Measurements from ENCODE around the gene CYB561A3.

CYB561A3 gene

GRCh38 chr11:61378713-61379313 is 17.1 kb upstream of the CYB561A3 start:
- no peak for DNase-seq
- Mint-ChIP-seq H3K27ac (no peak overlapping the region), H3K4me1 (ENCODE audit: low read depth) (no peaks in the 10 kb centered on the region), H3K4me3 (no peak overlapping the region), H3K27me3 (no peaks in the 10 kb centered on the region), H3K36me3 (ENCODE audit: low read depth) (peaks cover 38% of the 10 kb centered on the region), H3K9me3 (no peaks in the 10 kb centered on the region)

DNA sequence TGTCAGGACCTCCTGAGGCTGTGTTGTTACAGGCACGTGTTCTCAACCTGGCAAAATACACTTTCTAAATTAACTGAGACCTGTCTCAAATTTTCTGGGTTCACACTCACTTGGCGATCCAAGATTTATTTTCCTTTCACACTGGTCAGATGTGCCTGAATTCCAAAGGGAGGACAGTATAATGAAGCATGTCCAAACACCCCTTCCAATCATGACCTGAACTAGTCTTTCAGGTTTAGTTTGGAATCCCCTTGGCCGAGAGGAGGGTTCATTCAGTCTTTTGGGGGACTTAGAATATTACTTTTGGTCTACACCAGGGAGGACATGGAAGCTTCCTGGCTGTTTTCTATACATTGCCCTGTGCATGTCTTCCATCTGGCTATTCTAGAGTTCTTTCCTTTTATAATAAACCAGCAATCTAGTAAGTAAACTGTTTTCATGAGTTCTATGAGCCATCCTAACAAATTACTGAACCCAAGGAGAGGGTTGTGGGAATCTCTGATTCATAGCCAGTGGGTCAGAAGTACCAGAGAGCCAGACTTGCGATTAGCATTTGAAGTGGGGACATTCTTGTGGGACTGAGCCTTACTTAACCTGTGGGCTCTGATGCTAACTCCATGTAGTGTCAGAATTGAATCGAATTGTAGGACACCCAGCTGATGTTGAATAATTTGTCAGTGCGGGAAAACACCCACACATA is 15.9 kb upstream of the CYB561A3 start:
- H3K9me3 Mint-ChIP-seq: no peaks in the 10 kb centered on the region
- no peak overlapping the region for H3K4me3 Mint-ChIP-seq
- H3K27me3 Mint-ChIP-seq: no peaks in the 10 kb centered on the region
- peaks cover 43% of the 10 kb centered on the region for H3K36me3 Mint-ChIP-seq (ENCODE audit: low read depth)
- H3K27ac Mint-ChIP-seq: no peak overlapping the region
- no peak for DNase-seq
- H3K4me1 Mint-ChIP-seq (ENCODE audit: low read depth): no peaks in the 10 kb centered on the region

- no peak for DNase-seq
- H3K36me3 Mint-ChIP-seq (ENCODE audit: low read depth): peaks cover 57% of the 10 kb centered on the region
- no peaks in the 10 kb centered on the region for H3K27me3 Mint-ChIP-seq
- H3K27ac Mint-ChIP-seq: no peak overlapping the region
- no peaks in the 10 kb centered on the region for H3K9me3 Mint-ChIP-seq
- no peak overlapping the region for H3K4me3 Mint-ChIP-seq
- H3K4me1 Mint-ChIP-seq (ENCODE audit: low read depth): no peaks in the 10 kb centered on the region
Observed at GRCh38 chr11:61375761-61376108, 14.1 kb upstream of the CYB561A3 start.

DNA sequence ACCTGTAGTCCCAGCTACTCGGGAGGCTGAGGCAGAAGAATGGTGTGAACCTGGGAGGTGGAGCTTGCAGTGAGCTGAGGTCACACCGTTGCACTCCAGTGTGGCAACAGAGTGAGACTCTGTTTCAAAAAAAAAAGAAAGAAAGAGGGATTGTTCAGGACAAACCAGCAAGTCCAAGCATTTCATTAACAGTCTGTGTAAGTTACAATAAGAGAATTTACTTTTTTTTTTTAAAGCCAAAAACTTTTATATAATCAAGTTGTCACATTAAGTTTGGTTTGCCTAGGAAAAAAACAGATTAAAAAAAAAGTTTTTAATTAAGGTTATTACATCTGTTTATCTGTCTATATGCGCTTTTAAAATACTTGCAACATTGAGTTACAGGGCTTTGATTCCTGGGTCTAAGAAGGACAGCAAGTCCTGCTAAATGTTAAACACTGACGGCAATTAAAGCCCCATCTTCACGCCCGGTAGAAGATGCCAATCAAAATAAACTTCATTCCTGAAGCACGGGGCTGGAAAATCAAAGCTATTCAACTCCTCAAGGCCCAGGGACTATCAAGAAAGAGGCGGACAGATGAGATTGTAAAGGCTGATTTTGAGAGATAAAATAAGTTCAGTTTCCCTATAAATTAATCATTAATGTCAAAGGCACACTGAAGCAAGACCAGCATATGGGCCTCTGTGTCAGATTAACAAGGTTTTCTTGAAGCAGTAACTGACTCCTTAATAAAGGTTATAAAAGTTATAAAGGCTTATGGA is 11.2 kb upstream of the CYB561A3 start:
- H3K27me3 Mint-ChIP-seq: no peaks in the 10 kb centered on the region
- H3K27ac Mint-ChIP-seq: no peak overlapping the region
- DNase-seq: no peak
- H3K4me3 Mint-ChIP-seq: no peak overlapping the region
- no peaks in the 10 kb centered on the region for H3K9me3 Mint-ChIP-seq
- peaks cover 16% of the 10 kb centered on the region for H3K4me1 Mint-ChIP-seq (ENCODE audit: low read depth)
- H3K36me3 Mint-ChIP-seq (ENCODE audit: low read depth): peaks cover 83% of the 10 kb centered on the region

GRCh38 chr11:61370349-61371005 is 8.8 kb upstream of the CYB561A3 start:
- Mint-ChIP-seq H3K4me3 (no peak overlapping the region), H3K27ac (peak overlapping the region; percentile 10)

GRCh38 chr11:61369372-61370348 is 8.0 kb upstream of the CYB561A3 start:
- H3K4me3 Mint-ChIP-seq: no peak overlapping the region
- H3K27ac Mint-ChIP-seq: peak overlapping the region; percentile 29
- no peak for DNase-seq
- no peaks in the 10 kb centered on the region for H3K9me3 Mint-ChIP-seq
- no peaks in the 10 kb centered on the region for H3K27me3 Mint-ChIP-seq
- peaks cover 84% of the 10 kb centered on the region for H3K36me3 Mint-ChIP-seq (ENCODE audit: low read depth)
- H3K4me1 Mint-ChIP-seq (ENCODE audit: low read depth): peaks cover 16% of the 10 kb centered on the region

More at GRCh38 chr11:61370349-61371005, 8.8 kb upstream of the CYB561A3 start:
- no peak for DNase-seq
- Mint-ChIP-seq H3K27me3 (no peaks in the 10 kb centered on the region), H3K4me1 (ENCODE audit: low read depth) (peaks cover 16% of the 10 kb centered on the region), H3K36me3 (ENCODE audit: low read depth) (peaks cover 86% of the 10 kb centered on the region), H3K9me3 (no peaks in the 10 kb centered on the region)

DNA sequence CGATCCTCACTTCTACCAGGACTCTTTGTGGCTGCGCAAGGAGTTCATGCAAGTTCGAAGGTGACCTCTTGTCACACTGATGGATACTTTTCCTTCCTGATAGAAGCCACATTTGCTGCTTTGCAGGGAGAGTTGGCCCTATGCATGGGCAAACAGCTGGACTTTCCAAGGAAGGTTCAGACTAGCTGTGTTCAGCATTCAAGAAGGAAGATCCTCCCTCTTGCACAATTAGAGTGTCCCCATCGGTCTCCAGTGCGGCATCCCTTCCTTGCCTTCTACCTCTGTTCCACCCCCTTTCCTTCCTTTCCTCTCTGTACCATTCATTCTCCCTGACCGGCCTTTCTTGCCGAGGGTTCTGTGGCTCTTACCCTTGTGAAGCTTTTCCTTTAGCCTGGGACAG is 7.0 kb upstream of the CYB561A3 start:
- no peak overlapping the region for H3K4me3 Mint-ChIP-seq
- peaks cover 85% of the 10 kb centered on the region for H3K36me3 Mint-ChIP-seq (ENCODE audit: low read depth)
- no peak for DNase-seq
- no peaks in the 10 kb centered on the region for H3K9me3 Mint-ChIP-seq
- peaks cover 22% of the 10 kb centered on the region for H3K4me1 Mint-ChIP-seq (ENCODE audit: low read depth)
- H3K27ac Mint-ChIP-seq: no peak overlapping the region
- no peaks in the 10 kb centered on the region for H3K27me3 Mint-ChIP-seq

GRCh38 chr11:61367406-61367805 is 5.7 kb upstream of the CYB561A3 start:
- no peak for DNase-seq
- H3K36me3 Mint-ChIP-seq (ENCODE audit: low read depth): peaks cover 92% of the 10 kb centered on the region
- no peaks in the 10 kb centered on the region for H3K9me3 Mint-ChIP-seq
- no peaks in the 10 kb centered on the region for H3K27me3 Mint-ChIP-seq
- H3K27ac Mint-ChIP-seq: peak overlapping the region; percentile 55
- no peak overlapping the region for H3K4me3 Mint-ChIP-seq
- peaks cover 32% of the 10 kb centered on the region for H3K4me1 Mint-ChIP-seq (ENCODE audit: low read depth)

DNA sequence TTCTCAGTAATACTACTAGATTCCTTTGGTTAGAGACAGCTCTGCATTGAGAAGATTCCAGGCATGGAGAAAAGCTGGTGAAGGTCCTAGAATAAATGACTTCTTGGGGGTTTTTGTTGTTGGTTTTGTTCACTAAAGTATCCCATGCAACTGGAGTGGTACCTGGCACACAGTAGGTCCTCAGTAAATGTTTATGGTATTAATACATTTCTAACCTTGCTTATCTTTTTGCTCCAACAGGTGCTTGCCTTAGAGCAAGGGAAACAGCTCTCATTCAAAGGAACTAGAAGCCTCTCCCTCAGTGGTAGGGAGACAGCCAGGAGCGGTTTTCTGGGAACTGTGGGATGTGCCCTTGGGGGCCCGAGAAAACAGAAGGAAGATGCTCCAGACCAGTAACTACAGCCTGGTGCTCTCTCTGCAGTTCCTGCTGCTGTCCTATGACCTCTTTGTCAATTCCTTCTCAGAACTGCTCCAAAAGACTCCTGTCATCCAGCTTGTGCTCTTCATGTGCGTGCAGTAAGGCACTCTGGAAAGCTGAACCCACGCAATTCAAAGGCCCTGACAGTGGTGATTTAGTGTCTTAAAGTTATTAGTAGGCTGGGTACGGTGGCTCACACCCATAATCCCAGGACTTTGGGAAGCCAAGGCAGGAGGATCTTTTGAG is 2.5 kb upstream of the CYB561A3 start:
- Mint-ChIP-seq H3K9me3 (no peaks in the 10 kb centered on the region), H3K27me3 (no peaks in the 10 kb centered on the region), H3K4me1 (ENCODE audit: low read depth) (peaks cover 34% of the 10 kb centered on the region), H3K36me3 (ENCODE audit: low read depth) (peaks cover 77% of the 10 kb centered on the region), H3K4me3 (peak overlapping the region; percentile 97), H3K27ac (peak overlapping the region; percentile 98)
- no peak for DNase-seq

- DNase-seq: no peak
- Mint-ChIP-seq H3K4me1 (ENCODE audit: low read depth) (peaks cover 37% of the 10 kb centered on the region), H3K27me3 (no peaks in the 10 kb centered on the region), H3K36me3 (ENCODE audit: low read depth) (peaks cover 66% of the 10 kb centered on the region), H3K9me3 (no peaks in the 10 kb centered on the region), H3K27ac (peak overlapping the region; percentile 98), H3K4me3 (peak overlapping the region; percentile 97)
Observed at GRCh38 chr11:61362542-61362875, 827 bp upstream of the CYB561A3 start.

- DNase-seq: no peak
- peak overlapping the region; percentile 97 for H3K4me3 Mint-ChIP-seq
- H3K4me1 Mint-ChIP-seq (ENCODE audit: low read depth): peaks cover 43% of the 10 kb centered on the region
- peaks cover 62% of the 10 kb centered on the region for H3K36me3 Mint-ChIP-seq (ENCODE audit: low read depth)
- peak overlapping the region; percentile 98 for H3K27ac Mint-ChIP-seq
- no peaks in the 10 kb centered on the region for H3K27me3 Mint-ChIP-seq
- H3K9me3 Mint-ChIP-seq: no peaks in the 10 kb centered on the region
Observed at GRCh38 chr11:61361237-61361740, 393 bp downstream of the CYB561A3 start.

- Mint-ChIP-seq H3K4me3 (peak overlapping the region; percentile 97), H3K9me3 (no peaks in the 10 kb centered on the region), H3K27ac (peak overlapping the region; percentile 46), H3K4me1 (ENCODE audit: low read depth) (peaks cover 45% of the 10 kb centered on the region), H3K36me3 (ENCODE audit: low read depth) (peaks cover 59% of the 10 kb centered on the region), H3K27me3 (no peaks in the 10 kb centered on the region)
- no peak for DNase-seq
Observed at GRCh38 chr11:61359516-61359915, 2.2 kb downstream of the CYB561A3 start.

DNA sequence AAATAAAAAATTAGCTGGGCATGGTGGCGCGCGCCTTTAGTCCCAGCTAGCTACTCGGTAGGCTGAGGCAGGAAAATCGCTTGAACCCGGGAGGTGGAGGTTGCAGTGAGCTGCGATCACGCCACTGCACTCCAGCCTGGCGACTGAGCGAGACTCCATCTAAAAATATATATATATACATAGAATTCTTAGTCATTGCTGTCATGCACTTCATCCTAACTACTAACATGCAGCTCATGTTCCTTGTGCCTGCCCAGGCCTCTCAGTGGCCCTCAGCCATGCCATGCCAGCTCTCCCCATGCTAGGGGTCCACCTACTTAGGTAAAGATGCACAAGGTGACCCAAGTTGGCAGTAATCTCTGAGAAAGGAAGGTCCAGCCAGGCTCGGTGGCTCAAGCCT is 3.1 kb downstream of the CYB561A3 start:
- no peaks in the 10 kb centered on the region for H3K27me3 Mint-ChIP-seq
- H3K4me3 Mint-ChIP-seq: no peak overlapping the region
- no peaks in the 10 kb centered on the region for H3K9me3 Mint-ChIP-seq
- H3K36me3 Mint-ChIP-seq (ENCODE audit: low read depth): peaks cover 56% of the 10 kb centered on the region
- DNase-seq: no peak
- H3K4me1 Mint-ChIP-seq (ENCODE audit: low read depth): peaks cover 38% of the 10 kb centered on the region
- H3K27ac Mint-ChIP-seq: no peak overlapping the region
